Omental fat pad (tissue), 4 donors: ENCODE results near the gene GIT2. TPM values are rescaled to one million over a fixed set of nuclear protein-coding genes. Genes with fewer than 3 reads are reported as not detected.

Experiments used
- ATAC-seq: fragments of 150-250 bp; one replicate; pipeline ENCODE4 v1.9.1; 2016; ENCODE audit warnings: mild to moderate bottlenecking, moderate library complexity; ENCODE audit not compliant: low FRiP score
- DNase-seq: peaks from one replicate; pipeline ENCODE4 v3.0.0-alpha.2; 2019; ENCODE audit warnings: low spot score
- total RNA-seq, 4 donors: library from RNA; depleted of rRNA; stranded (reverse); fragments of >200 nt; gene quantifications; one replicate each; pipeline ENCODE4 v1.1.0, GENCODE V29; 2016
- TF ChIP-seq, protein P1 (sequence below), 3 donors: fragments of 450-650 bp; IDR thresholded peaks; one replicate each; pipeline ENCODE4 v1.5.1; 2016 to 2017; ENCODE audit warnings: antibody characterized with exemption in 3 of 3, mild to moderate bottlenecking in 3 of 3, moderate library complexity in 2 of 3

The GIT2 gene
- total RNA-seq, 4 donors from 2014 or later: 28.7 to 77.2 (median 47.0) TPM

DNA sequence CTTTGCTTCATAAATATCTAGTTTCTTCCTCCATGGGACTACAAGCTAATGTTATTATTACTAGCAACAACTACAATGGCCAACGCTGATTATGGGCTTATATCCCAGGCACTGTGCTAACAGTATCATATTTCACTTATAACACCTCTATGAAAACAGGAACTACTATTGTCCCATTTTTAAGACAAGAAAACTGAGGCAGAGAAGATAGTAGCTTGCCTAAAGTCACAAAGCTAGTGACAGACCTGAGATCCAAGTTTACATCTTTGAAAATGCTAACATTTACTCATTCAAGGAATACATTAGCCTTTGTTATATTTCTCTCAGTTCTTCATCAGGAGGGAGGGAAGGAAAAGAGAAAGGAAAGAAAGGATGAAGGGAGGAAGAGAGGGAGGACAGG is 32.8 kb downstream of the GIT2 start:
- ATAC-seq: no peak
- DNase-seq: no peak
- TF ChIP-seq, protein P1, sequence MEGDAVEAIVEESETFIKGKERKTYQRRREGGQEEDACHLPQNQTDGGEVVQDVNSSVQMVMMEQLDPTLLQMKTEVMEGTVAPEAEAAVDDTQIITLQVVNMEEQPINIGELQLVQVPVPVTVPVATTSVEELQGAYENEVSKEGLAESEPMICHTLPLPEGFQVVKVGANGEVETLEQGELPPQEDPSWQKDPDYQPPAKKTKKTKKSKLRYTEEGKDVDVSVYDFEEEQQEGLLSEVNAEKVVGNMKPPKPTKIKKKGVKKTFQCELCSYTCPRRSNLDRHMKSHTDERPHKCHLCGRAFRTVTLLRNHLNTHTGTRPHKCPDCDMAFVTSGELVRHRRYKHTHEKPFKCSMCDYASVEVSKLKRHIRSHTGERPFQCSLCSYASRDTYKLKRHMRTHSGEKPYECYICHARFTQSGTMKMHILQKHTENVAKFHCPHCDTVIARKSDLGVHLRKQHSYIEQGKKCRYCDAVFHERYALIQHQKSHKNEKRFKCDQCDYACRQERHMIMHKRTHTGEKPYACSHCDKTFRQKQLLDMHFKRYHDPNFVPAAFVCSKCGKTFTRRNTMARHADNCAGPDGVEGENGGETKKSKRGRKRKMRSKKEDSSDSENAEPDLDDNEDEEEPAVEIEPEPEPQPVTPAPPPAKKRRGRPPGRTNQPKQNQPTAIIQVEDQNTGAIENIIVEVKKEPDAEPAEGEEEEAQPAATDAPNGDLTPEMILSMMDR (IDR thresholded peaks at IDR 0.05): no peak

DNA sequence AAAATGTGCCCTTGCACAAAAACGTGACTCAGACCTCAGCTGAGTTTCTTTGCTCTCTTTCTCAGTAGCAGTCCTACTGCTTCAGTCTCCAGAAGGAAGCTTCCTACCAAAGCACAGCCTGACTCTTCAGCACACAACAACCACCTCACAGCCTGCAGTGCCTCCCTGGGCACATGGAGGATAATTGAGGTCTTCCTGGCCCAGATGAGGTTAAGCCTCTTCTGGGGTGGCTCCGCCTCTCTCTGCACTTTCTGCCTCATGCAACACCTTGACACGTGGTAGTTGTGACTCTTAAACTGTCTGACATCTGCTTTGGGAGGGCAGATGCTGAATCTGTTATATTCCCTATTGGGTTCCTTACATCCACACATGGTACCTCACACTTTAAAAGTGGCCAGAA is 33.8 kb downstream of the GIT2 start:
- TF ChIP-seq, protein P1 (IDR thresholded peaks at IDR 0.05): no peak
- DNase-seq: no peak
- no peak for ATAC-seq

DNA sequence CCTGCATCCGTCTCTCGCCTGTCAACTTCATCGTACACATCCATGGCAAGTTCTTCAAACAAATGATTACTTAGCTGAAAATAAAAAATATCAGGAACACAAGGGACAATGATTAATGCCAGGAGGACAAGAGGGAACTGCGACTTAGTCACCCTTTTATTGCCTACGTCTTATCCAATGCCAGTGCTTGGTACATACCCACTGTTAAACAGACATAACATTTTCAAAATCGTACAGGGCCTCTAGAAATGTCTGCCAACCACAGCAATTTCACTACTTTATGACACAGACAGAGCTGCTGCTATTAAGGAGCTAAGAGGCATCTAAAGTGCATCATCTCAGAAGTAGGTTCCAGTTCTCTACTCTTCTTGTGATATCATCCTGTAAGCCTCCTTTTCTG is 34.6 kb downstream of the GIT2 start:
- ATAC-seq (no peak), DNase-seq (no peak)
- TF ChIP-seq, protein P1 (IDR thresholded peaks at IDR 0.05): no peak

DNA sequence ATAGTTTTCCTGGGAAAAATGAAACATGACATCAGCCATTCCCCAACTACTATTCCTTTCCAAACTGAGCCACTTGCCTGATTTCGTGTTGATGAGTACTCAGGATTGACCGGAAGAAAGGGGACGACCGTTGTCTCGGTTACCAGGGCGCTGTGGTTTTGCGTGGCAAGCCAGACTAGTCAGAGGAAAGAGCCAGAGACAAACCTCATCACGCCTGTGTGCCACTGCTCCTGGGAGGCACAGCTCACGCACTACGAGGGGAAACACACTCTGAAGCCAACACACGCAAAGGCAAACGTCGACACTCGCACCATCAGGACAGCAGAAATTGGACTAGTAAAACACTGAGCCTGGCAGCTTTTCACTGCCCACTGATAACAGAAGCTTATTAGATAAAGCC is 35.0 kb downstream of the GIT2 start:
- no peak for ATAC-seq
- TF ChIP-seq, protein P1 (IDR thresholded peaks at IDR 0.05): no peak
- DNase-seq: no peak

DNA sequence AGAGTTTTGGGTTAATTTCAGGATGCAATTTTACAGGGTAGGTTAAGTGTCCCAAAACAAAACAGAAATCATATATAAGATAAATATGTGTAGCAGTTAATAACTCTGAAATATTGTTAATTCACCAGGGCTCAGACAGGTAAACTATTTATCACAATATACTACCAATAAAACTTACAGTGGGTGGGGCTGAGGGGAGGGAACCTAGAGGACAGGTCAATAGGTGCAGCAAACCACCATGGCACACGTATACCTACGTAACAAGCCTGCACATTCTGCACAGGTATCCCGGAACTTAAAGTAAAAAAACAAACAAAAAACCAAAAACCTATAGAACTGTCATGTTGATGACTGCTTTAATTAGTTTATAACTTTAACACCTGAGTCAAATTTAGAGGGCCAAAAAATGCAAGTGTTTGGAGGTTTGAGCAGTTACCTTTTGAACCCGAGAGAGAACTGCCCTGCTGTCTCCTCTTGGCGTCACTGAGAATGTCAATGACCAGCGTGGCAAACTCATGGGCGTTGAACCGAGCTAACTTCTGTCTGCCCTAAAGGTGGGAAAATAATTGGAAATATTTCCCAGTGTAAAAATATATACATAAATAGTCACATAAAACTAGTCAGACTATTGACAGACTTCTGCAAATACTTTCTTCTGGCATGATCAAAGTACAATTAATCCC is 36.6 kb downstream of the GIT2 start:
- ATAC-seq (no peak), DNase-seq (no peak)
- TF ChIP-seq, protein P1 (IDR thresholded peaks at IDR 0.05): no peak

DNA sequence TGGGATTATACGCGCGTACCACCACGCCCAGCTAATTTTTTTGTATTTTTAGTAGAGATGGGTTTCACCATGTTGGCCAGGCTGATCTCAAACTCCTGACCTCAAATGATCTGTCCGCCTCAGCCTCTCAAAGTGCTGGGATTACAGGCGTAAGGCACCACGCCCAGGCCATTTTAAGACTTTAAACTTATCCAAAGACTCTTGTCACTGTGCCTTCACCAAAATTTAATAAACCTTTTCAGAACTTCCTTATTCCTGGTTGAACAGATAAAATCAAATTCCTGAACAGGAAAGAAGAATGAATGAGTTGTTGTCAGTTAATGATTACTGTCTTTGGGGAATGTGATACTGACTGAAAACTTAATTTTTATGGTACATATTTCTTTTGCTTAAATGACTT is 37.8 kb downstream of the GIT2 start:
- ATAC-seq: no peak
- DNase-seq: no peak
- TF ChIP-seq, protein P1 (IDR thresholded peaks at IDR 0.05): no peak

DNA sequence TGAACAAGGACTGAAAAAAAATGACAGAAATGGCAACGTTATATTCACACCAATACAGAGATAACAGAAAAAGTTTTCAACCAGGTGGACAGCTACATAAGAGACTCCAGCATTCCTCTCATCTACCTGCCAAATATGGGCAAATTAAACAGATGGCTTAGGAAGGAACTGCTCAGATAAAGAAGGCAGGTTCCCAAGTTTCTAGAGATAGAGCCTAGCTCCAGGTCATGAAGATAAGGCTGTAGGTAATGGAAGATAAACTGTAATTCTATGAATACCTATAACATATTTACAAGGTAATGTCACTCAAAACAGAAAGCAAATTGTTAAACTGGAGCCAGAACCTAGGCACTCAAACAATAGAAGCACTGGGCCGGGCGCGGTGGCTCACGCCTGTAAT is 42.5 kb downstream of the GIT2 start:
- TF ChIP-seq, protein P1 (IDR thresholded peaks at IDR 0.05): no peak
- DNase-seq (no peak), ATAC-seq (no peak)
